ENCODE results near the gene OR10H3. TPM values are rescaled to one million over a fixed set of nuclear protein-coding genes. Genes with fewer than 3 reads are reported as not detected.

OR10H3 gene
- total RNA-seq, 1 experiment from 2014 or later, result not detected

DNA sequence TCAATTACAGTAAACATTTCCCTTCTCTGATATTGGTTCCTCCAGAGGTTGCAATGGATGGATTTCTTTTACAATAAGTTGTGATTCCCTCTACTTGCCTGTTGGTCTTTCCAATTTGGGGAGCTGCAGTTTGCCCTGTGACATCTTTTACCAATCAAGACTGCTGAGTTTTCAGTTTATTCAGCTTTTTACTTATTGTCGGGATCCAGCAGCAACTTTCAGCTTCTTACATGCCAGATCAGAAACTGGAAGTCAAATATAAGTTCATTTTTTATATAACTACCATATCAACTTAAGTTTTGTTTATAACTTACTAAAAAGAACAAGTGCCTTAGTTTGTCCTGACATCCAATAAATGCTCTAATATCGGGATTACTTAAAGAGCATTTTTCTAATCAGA lies 10.5 kb downstream of the OR10H3 start:
- DNase-seq (no peak), ATAC-seq (no peak)
- ChIA-PET POLR2A (ENCODE audit: unreplicated experiment) (no interaction called here), CTCF (no interaction called here)
- Histone ChIP-seq H3K4me3 (ENCODE audit: low read length) (no peak overlapping the region), H3K27ac (ENCODE audit: low read length) (no peak overlapping the region), H2AFZ (ENCODE audit: low read length) (no peak overlapping the region), H3K79me2 (ENCODE audit: low read length) (no peaks in the 10 kb centered on the region), H3K4me2 (ENCODE audit: low read length) (no peak overlapping the region), H4K20me1 (ENCODE audit: low read length) (no peaks in the 10 kb centered on the region), H3K27me3 (ENCODE audit: low read length) (peaks cover 56% of the 10 kb centered on the region), H3K9me3 (ENCODE audit: low read length) (no peaks in the 10 kb centered on the region), H3F3A (ENCODE audit: low read length, unreplicated experiment) (no peaks in the 10 kb centered on the region), H3K36me3 (ENCODE audit: low read depth, low read length) (no peaks in the 10 kb centered on the region), H3K9ac (ENCODE audit: low read length) (no peak overlapping the region), H3K9me2 (replicated peaks; ENCODE audit: low read length) (no peaks in the 10 kb centered on the region), H3K4me1 (ENCODE audit: insufficient read depth, low read length) (no peaks in the 10 kb centered on the region)
- TF ChIP-seq EZH2 (IDR thresholded peaks at IDR 0.05; ENCODE audit: low read length, unreplicated experiment), result peak; percentile 32
- TF ChIP-seq, protein P1, sequence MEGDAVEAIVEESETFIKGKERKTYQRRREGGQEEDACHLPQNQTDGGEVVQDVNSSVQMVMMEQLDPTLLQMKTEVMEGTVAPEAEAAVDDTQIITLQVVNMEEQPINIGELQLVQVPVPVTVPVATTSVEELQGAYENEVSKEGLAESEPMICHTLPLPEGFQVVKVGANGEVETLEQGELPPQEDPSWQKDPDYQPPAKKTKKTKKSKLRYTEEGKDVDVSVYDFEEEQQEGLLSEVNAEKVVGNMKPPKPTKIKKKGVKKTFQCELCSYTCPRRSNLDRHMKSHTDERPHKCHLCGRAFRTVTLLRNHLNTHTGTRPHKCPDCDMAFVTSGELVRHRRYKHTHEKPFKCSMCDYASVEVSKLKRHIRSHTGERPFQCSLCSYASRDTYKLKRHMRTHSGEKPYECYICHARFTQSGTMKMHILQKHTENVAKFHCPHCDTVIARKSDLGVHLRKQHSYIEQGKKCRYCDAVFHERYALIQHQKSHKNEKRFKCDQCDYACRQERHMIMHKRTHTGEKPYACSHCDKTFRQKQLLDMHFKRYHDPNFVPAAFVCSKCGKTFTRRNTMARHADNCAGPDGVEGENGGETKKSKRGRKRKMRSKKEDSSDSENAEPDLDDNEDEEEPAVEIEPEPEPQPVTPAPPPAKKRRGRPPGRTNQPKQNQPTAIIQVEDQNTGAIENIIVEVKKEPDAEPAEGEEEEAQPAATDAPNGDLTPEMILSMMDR (conservative IDR thresholded peaks at IDR 0.05; ENCODE audit: low read depth, low read length), result no peak
- no TSS peak for BruUV-seq (replicated peaks)
- intact Hi-C loops (cut with micrococcal nuclease), result no loop called here

DNA sequence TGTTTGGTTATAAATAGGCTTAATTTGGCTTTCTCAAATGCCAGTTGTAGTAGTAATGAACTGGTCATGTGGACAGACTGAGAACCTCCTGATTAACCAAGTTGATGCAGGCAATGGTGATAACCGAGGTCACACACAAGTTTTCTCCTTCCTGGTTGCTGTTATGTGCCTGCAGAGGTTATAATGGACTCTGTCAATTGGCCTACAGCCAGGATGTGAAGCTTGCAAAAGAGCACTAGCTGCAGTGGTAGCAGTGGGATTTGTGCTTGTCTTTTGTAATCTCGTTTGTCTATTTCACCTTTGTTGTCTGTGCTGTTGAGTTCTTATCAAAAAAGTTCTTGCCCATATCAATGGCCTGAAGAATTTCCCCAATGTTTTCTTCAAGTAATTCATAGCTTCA lies 20.6 kb downstream of the OR10H3 start:
- H3K4me2 ChIP-seq (ENCODE audit: low read length), result no peak overlapping the region
- intact Hi-C loops (cut with micrococcal nuclease), result no loop called here
- no peaks in the 10 kb centered on the region for H3K4me1 ChIP-seq (ENCODE audit: insufficient read depth, low read length)
- no peaks in the 10 kb centered on the region for H3F3A ChIP-seq (ENCODE audit: low read length, unreplicated experiment)
- H3K79me2 ChIP-seq (ENCODE audit: low read length), result no peaks in the 10 kb centered on the region
- DNase-seq (no peak), ATAC-seq (no peak)
- CTCF ChIA-PET, result no interaction called here
- H3K27ac ChIP-seq (ENCODE audit: low read length), result no peak overlapping the region
- POLR2A ChIA-PET (ENCODE audit: unreplicated experiment), result no interaction called here
- no peaks in the 10 kb centered on the region for H4K20me1 ChIP-seq (ENCODE audit: low read length)
- TF ChIP-seq EZH2phosphoT487 (IDR thresholded peaks at IDR 0.05; ENCODE audit: borderline replicate concordance, low read length) (no peak), EZH2 (IDR thresholded peaks at IDR 0.05; ENCODE audit: low read length, unreplicated experiment) (no peak)
- TF ChIP-seq, protein P1 (conservative IDR thresholded peaks at IDR 0.05; ENCODE audit: low read depth, low read length), result no peak
- H2AFZ ChIP-seq (ENCODE audit: low read length), result no peak overlapping the region
- H3K9me2 ChIP-seq (replicated peaks; ENCODE audit: low read length), result no peaks in the 10 kb centered on the region
- peaks cover 69% of the 10 kb centered on the region for H3K27me3 ChIP-seq (ENCODE audit: low read length)
- H3K9ac ChIP-seq (ENCODE audit: low read length), result no peak overlapping the region
- H3K4me3 ChIP-seq (ENCODE audit: low read length), result no peak overlapping the region
- H3K36me3 ChIP-seq (ENCODE audit: low read depth, low read length), result no peaks in the 10 kb centered on the region
- no TSS peak for BruUV-seq (replicated peaks)
- H3K9me3 ChIP-seq (ENCODE audit: low read length), result no peaks in the 10 kb centered on the region

- POLR2A ChIA-PET (ENCODE audit: unreplicated experiment), result no interaction called here
- no peaks in the 10 kb centered on the region for H3F3A ChIP-seq (ENCODE audit: low read length, unreplicated experiment)
- no peaks in the 10 kb centered on the region for H3K79me2 ChIP-seq (ENCODE audit: low read length)
- BruUV-seq (replicated peaks), result no TSS peak
- intact Hi-C loops (cut with micrococcal nuclease), result no loop called here
- TF ChIP-seq, protein P1 (conservative IDR thresholded peaks at IDR 0.05; ENCODE audit: low read depth, low read length), result peak; percentile 60
- TF ChIP-seq EZH2phosphoT487 (IDR thresholded peaks at IDR 0.05; ENCODE audit: borderline replicate concordance, low read length), result no peak
- TF ChIP-seq EZH2 (IDR thresholded peaks at IDR 0.05; ENCODE audit: low read length, unreplicated experiment), result no peak
- H3K27me3 ChIP-seq (ENCODE audit: low read length), result peaks cover 61% of the 10 kb centered on the region
- ATAC-seq (no peak), DNase-seq (peak; percentile 11)
- H3K4me2 ChIP-seq (ENCODE audit: low read length), result no peak overlapping the region
- no peak overlapping the region for H2AFZ ChIP-seq (ENCODE audit: low read length)
- H4K20me1 ChIP-seq (ENCODE audit: low read length), result no peaks in the 10 kb centered on the region
- H3K9ac ChIP-seq (ENCODE audit: low read length), result no peak overlapping the region
- no peak overlapping the region for H3K4me3 ChIP-seq (ENCODE audit: low read length)
- no peaks in the 10 kb centered on the region for H3K4me1 ChIP-seq (ENCODE audit: insufficient read depth, low read length)
- no peaks in the 10 kb centered on the region for H3K36me3 ChIP-seq (ENCODE audit: low read depth, low read length)
- CTCF ChIA-PET, result no interaction called here
- H3K9me2 ChIP-seq (replicated peaks; ENCODE audit: low read length), result no peaks in the 10 kb centered on the region
- no peaks in the 10 kb centered on the region for H3K9me3 ChIP-seq (ENCODE audit: low read length)
- H3K27ac ChIP-seq (ENCODE audit: low read length), result no peak overlapping the region
Observed at GRCh38 chr19:15759962-15760565, 22.3 kb downstream of the OR10H3 start.
